ENCODE measurements around the gene GPRASP2.

GPRASP2 gene

DNA sequence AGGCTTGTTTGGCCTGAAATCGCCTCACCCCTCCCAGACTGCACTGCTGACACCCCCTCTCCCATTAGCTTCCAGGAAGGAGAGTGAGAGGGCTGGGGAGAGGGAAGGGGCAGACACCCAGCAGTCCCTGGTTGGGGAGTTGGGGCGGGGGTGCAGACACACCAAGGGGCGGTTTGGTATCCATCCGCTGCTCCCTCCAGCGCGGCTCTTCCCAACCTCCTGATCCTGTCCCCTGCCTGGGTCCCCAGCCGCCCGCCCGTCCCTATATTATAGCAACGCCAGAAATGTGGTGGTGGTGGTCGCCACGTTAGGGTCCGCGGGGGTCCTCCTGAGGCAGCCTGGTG, 33.2 kb downstream of the GPRASP2 start:
- DNase-seq (ENCODE audit: low read depth, low spot score): no peak

DNA sequence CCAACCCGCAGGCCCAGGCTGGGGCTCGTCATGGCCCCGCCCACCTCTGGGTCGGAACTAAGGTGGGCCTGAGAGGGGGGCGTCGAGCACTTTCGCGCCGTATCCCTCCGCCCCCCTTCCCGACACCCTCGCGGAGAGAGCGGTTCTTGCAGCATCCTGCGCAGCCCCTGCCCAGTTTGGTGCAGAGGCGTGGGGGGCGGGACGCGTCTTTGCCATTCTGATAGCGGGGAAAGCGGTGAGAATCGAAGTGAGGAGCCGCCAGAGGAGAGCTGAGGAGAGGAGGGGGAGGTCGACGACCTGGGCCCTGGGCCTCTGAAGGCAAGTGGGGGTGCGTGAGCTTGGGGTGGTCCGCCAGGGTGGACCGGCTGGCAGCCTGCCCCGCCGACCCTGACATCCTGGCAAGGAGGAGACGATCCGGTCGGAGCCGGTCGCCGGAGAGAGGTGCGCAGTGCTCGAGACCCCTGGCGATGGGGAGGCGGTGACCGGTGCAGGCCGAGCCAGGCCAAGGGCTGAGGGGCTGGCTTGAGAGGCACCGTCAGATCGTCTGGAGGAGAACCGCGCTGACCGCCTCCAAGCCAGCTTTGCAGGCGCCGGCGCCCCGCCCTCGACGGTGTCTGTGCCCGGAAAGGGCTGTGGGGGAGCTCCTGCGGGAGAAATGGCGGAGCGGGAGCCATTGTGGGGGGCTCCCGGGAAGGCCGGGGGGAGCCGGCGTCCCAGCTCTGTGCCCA, 33.8 kb downstream of the GPRASP2 start:
- no peak for DNase-seq (ENCODE audit: low read depth, low spot score)

DNA sequence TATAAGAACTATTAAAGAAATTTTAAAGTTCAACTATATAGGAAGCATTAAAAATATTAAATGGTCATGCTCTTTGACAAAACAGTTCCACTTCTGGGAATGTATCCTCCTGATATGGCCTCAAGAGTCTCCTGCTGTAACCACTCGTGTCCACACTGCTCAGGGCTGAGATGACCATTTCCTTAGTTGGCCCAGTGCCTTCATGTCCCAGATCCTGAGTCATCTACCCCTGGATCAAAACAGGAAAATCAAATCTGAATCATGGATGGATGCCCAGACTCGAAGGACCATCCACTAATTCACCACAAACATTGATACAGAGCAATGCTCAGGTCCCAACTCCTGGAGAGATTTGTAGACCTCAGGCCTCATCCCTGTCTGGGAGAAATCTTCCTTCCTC, 53.0 kb downstream of the GPRASP2 start:
- DNase-seq (ENCODE audit: low read depth, low spot score): no peak

DNA sequence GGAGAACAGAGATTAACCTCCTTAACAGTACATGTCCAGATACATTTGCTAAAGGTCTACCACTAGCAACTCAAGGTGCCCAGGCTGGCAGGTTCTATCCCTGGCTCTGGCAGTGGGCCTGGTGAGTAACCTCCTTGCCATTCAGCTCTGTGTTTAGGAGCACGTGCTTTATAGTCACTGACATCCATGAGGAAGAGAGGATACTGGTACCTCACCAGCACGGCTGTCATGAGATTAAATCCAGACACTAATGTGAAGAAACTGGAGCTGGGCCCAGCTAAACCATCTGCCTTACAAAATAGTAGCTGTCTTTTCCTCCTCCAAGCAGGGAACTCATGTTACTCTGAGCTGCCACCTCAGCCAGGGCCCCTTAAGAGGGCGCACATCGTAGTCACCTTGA, 53.6 kb downstream of the GPRASP2 start:
- no peak for DNase-seq (ENCODE audit: low read depth, low spot score)

DNA sequence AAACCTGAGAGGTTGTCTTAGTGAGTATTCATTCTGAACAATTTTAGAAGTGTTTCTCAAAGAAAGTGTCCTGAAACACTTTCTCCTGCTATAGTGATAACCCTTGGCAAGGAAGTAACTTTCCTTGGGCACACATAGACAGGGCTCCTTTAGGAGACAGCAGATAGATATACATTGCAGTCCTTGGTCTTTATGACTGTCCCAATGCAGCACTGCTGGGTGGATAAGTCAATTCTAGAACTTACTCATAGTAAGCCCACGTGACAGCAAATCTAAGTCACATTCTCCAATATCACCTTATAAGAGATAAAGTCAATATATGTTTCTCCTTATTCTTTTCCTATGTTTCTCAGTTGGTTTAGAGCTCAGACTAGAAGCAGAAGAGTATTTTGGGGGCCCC, 55.0 kb downstream of the GPRASP2 start:
- DNase-seq (ENCODE audit: low read depth, low spot score): no peak

Data from activated naive CD8-positive, alpha-beta T cell treated with anti-CD3 and anti-CD28 coated beads, Interleukin-2, amount 50 U/mL, for 16 hours (primary cell).